HCT116 (cell line): ENCODE data around the gene SLC2A1.

Source experiments
- CTCF ChIP-seq, 3 experiments: fragments of 200-600 bp in 1 of 3; sonication (generic) in 1 of 3; IDR thresholded peaks in 2 of 3; conservative IDR thresholded peaks in 1 of 3; 2 replicates each; pipeline ENCODE4 v1.5.1; 2012 to 2017; ENCODE audit warnings: low read depth in 2 of 3, low read length in 2 of 3, antibody characterized with exemption in 1 of 3, borderline replicate concordance in 1 of 3, control low read depth in 1 of 3, mild to moderate bottlenecking in 1 of 3, mixed read lengths in 1 of 3, mixed run types in 1 of 3, moderate library complexity in 1 of 3; ENCODE audit not compliant: insufficient read depth in 1 of 3
- EZH2 ChIP-seq: fragments of 200-600 bp; sonication (generic); IDR thresholded peaks from 2 replicates; pipeline ENCODE4 v1.6.1; 2017; ENCODE audit warnings: antibody characterized with exemption, mixed run types
- JUND ChIP-seq: IDR thresholded peaks from 2 replicates; pipeline ENCODE4 v1.6.1; 2012
- POLR2A ChIP-seq: IDR thresholded peaks from 2 replicates; pipeline ENCODE4 v1.7.0; 2011; ENCODE audit warnings: borderline replicate concordance; ENCODE audit not compliant: insufficient read depth, insufficient read length; ENCODE audit errors: extremely low read depth

GRCh38 chr1:42983693-42984092, 25.0 kb upstream of the SLC2A1 start:
- TF ChIP-seq CTCF (IDR thresholded peaks at IDR 0.05 in 2 of 3, conservative IDR thresholded peaks at IDR 0.05 in 1 of 3; ENCODE audit: borderline replicate concordance in 1 of 3, insufficient read depth in 1 of 3, low read depth in 2 of 3, low read length in 2 of 3) = no peak
- no peak for TF ChIP-seq JUND
- no peak for TF ChIP-seq EZH2
- no peak for TF ChIP-seq POLR2A
